ENCODE results near the gene SBNO2.

SBNO2 gene

DNA sequence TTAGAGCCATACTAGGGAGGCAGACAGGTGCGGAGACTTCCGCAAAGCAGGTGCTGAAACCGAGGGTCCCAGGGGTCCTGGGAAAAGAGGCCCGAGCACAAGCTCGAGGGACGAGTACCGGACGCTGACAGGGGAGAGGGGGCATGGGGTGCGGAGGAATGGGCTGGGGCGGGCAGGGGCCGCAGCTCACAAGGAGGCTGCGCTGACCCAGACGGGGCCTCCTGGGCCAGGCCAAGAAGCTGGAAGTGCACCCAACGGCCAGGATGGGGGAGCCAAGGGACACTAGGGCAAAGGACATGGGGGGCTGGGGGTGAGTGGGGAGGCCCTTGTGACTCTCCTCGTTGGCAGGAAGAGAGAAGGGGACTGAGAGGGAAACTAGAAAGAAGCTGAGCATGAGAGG lies 80.7 kb downstream of the SBNO2 start:
- Histone ChIP-seq H3K9me3 (ENCODE audit: control insufficient read depth, insufficient read depth, low read length) (no peaks in the 10 kb centered on the region), H3K4me3 (ENCODE audit: low read depth, low read length) (0 out of 2 replicates have a peak overlapping the region, but pooled peaks have one; percentile 95), H3K9ac (ENCODE audit: low read depth, low read length) (no peak overlapping the region), H3K27ac (ENCODE audit: low read depth, low read length) (no peak overlapping the region), H3K27me3 (ENCODE audit: control insufficient read depth, insufficient read depth, low read length) (no peaks in the 10 kb centered on the region), H3K36me3 (ENCODE audit: control insufficient read depth, insufficient read depth, low read length) (peaks cover 45% of the 10 kb centered on the region), H3K4me1 (ENCODE audit: control insufficient read depth, insufficient read depth, low read length) (peaks cover 5% of the 10 kb centered on the region; the same call in 1 of the 2 replicates)

DNA sequence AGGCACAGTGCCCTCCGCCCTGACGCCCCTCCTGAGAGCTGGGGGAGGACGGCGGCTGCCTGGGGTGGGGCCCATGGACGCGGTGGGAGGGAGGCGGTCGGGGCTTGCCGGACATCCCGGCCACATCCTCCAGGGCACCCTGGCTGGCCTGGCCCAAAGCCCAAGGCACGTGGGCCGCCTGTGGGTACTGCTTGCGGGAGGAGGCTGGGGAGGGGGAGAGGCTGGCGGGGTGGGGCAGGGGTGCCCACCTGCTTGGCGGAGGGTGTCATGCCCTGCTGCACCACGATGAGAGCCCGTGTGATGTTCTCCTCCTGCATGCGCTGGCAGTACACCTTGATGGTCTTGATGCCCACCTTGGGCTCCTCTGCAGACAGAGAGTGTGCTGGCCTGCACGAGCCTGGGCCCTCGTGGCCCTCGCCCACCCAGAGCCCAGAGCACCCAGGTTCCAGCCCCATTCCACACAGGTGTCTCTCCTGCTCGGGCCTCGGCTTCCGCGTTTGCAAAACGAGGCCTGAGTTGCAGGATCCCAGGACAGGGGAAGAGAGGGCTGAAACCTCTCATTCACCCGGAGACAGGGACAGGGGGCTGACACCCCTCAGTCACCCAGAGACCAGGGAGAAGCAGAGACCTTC lies 82.4 kb downstream of the SBNO2 start:
- no peak overlapping the region for H3K4me3 ChIP-seq (ENCODE audit: low read depth, low read length)
- no peak overlapping the region for H3K27ac ChIP-seq (ENCODE audit: low read depth, low read length)
- peaks cover 5% of the 10 kb centered on the region; the same call in 1 of the 2 replicates for H3K4me1 ChIP-seq (ENCODE audit: control insufficient read depth, insufficient read depth, low read length)
- no peak overlapping the region for H3K9ac ChIP-seq (ENCODE audit: low read depth, low read length)
- H3K27me3 ChIP-seq (ENCODE audit: control insufficient read depth, insufficient read depth, low read length), result no peaks in the 10 kb centered on the region
- H3K9me3 ChIP-seq (ENCODE audit: control insufficient read depth, insufficient read depth, low read length), result no peaks in the 10 kb centered on the region
- peaks cover 55% of the 10 kb centered on the region for H3K36me3 ChIP-seq (ENCODE audit: control insufficient read depth, insufficient read depth, low read length)

DNA sequence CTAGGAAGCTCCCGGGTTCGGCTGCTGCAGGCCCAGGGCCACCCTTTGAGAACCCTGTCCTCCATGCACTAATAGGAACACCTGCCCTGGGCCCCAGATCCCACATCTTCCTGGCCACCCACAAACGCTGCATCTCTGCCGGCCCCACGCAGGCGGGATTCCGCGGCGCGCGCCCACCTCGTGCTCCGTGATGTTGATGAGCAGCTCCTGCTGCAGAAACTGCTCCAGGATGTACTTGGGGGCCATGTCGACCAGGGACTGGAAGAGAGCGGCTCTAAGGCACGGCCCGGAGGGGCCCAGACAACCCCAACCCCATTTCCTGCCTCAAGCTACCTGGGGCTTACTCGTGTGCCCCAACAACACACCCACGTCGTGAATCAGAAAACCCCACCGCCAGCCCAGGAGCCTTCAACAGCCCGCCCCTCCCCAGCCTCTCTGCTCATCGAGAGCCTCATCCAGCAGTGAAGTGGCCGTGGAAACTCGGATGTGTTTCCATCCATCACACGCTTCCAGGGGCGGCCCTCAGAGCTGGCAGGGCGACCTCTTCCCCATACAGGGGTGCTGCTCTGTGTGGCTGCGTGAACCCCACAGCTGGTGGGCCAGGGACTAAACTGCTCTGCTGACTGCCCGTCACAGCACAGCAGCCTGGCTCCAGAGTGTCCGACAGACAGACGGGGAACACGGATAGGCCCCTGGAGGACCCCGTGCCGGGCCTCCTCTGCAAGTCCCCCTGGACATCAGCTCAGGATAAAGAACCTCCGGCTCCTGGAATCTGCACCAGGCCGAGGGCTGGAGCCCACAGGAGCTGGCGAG lies 83.1 kb downstream of the SBNO2 start:
- no peaks in the 10 kb centered on the region for H3K9me3 ChIP-seq (ENCODE audit: control insufficient read depth, insufficient read depth, low read length)
- no peak overlapping the region for H3K9ac ChIP-seq (ENCODE audit: low read depth, low read length)
- no peak overlapping the region for H3K27ac ChIP-seq (ENCODE audit: low read depth, low read length)
- no peak overlapping the region for H3K4me3 ChIP-seq (ENCODE audit: low read depth, low read length)
- peaks cover 5% of the 10 kb centered on the region; the same call in 1 of the 2 replicates for H3K4me1 ChIP-seq (ENCODE audit: control insufficient read depth, insufficient read depth, low read length)
- H3K27me3 ChIP-seq (ENCODE audit: control insufficient read depth, insufficient read depth, low read length), result no peaks in the 10 kb centered on the region
- peaks cover 63% of the 10 kb centered on the region for H3K36me3 ChIP-seq (ENCODE audit: control insufficient read depth, insufficient read depth, low read length)

DNA sequence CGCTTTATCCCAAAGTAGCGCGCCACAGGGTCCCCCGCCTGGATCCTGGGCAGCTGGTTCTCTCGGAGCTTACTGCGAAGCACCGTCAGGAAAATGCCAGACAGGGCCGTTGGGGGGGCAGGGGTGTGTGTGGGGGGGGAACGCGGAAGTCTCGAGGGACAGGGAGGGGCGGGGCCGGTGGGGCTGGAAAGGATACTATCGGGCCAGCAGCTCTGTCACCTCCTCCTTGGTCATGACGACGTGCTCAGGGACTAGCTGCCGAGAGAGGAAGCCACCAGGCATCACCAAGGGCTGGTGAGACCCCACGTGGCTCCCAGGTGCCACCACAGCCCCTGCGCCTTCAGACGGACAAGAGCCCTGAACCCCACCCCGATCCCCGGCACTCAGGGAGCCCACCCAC lies 84.2 kb downstream of the SBNO2 start:
- H3K4me1 ChIP-seq (ENCODE audit: control insufficient read depth, insufficient read depth, low read length), result peaks cover 5% of the 10 kb centered on the region; the same call in 1 of the 2 replicates
- peaks cover 69% of the 10 kb centered on the region for H3K36me3 ChIP-seq (ENCODE audit: control insufficient read depth, insufficient read depth, low read length)

DNA sequence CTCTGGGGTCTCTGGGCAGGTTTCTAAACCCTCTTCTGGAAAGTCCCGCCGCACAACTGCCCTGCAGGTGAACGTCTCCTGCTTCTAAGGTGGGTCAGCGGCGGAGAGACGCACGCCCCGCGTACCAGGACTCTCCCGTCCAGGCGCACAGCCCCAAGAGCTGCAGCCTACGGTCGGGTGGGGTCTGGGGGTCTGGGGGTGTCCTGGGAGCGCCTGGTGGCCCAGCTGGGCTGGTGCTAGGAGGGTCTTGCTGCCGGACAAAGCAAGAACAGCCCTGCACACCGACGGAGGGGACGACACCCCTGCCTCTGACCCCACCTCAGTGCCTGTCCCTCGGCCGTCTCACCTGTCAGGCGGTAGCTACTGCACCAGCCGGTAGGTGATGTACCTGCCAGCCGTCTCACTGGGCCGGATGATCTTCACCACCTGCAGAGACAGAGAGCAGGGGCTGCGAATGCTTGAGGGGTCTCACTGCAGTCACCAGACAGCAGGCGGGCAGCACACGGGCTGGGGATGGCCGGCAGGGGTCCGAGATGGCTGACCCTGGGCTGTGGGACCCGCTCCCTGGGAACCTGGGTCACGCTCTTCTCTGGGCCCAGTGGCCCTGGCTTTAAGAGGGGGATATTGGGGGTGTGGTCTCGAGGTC lies 84.8 kb downstream of the SBNO2 start:
- Histone ChIP-seq H3K4me1 (ENCODE audit: control insufficient read depth, insufficient read depth, low read length) (peaks cover 3% of the 10 kb centered on the region; the same call in 1 of the 2 replicates), H3K27me3 (ENCODE audit: control insufficient read depth, insufficient read depth, low read length) (no peaks in the 10 kb centered on the region), H3K4me3 (ENCODE audit: low read depth, low read length) (no peak overlapping the region), H3K9ac (ENCODE audit: low read depth, low read length) (no peak overlapping the region), H3K9me3 (ENCODE audit: control insufficient read depth, insufficient read depth, low read length) (no peaks in the 10 kb centered on the region), H3K36me3 (ENCODE audit: control insufficient read depth, insufficient read depth, low read length) (peaks cover 74% of the 10 kb centered on the region), H3K27ac (ENCODE audit: low read depth, low read length) (no peak overlapping the region)

More for the DNA sequence above, 84.2 kb downstream of the SBNO2 start:
- H3K4me3 ChIP-seq (ENCODE audit: low read depth, low read length), result no peak overlapping the region
- no peaks in the 10 kb centered on the region for H3K27me3 ChIP-seq (ENCODE audit: control insufficient read depth, insufficient read depth, low read length)
- H3K9me3 ChIP-seq (ENCODE audit: control insufficient read depth, insufficient read depth, low read length), result no peaks in the 10 kb centered on the region
- H3K27ac ChIP-seq (ENCODE audit: low read depth, low read length), result no peak overlapping the region
- no peak overlapping the region for H3K9ac ChIP-seq (ENCODE audit: low read depth, low read length)

DNA sequence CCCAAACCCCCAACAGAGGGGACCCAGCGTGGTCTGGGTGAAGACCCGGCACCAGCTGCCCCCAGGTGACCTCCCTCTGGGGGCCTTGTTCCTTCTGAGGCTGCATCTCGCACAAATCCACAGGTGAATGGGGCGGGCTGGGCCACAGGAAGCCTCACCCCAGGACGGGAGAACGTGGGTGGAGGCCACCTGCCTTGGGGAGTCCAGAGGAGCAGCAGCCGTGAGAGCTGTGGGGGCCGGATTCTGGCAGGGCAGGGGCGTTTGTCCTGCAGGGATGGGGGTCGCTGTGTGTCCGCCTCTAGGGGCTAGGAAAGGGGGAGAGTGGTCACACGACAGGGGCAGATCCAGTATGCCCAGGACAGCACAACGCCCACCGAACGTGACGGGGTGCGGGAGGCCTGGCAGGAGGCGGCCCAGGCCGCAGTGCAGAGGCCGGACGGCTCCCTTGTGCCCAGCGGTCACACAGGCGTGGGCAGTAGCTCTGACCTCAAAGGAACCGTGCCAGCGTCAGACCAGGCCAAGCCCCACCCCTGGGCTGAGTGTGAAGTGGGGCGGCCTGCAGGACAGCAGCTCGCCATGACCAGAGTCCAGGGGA lies 85.6 kb downstream of the SBNO2 start:
- H3K27ac ChIP-seq (ENCODE audit: low read depth, low read length), result peak overlapping the region; percentile 42
- peaks cover 77% of the 10 kb centered on the region for H3K36me3 ChIP-seq (ENCODE audit: control insufficient read depth, insufficient read depth, low read length)
- H3K4me3 ChIP-seq (ENCODE audit: low read depth, low read length), result no peak overlapping the region
- no peaks in the 10 kb centered on the region for H3K4me1 ChIP-seq (ENCODE audit: control insufficient read depth, insufficient read depth, low read length)
- no peaks in the 10 kb centered on the region for H3K27me3 ChIP-seq (ENCODE audit: control insufficient read depth, insufficient read depth, low read length)
- no peaks in the 10 kb centered on the region for H3K9me3 ChIP-seq (ENCODE audit: control insufficient read depth, insufficient read depth, low read length)
- no peak overlapping the region for H3K9ac ChIP-seq (ENCODE audit: low read depth, low read length)

DNA sequence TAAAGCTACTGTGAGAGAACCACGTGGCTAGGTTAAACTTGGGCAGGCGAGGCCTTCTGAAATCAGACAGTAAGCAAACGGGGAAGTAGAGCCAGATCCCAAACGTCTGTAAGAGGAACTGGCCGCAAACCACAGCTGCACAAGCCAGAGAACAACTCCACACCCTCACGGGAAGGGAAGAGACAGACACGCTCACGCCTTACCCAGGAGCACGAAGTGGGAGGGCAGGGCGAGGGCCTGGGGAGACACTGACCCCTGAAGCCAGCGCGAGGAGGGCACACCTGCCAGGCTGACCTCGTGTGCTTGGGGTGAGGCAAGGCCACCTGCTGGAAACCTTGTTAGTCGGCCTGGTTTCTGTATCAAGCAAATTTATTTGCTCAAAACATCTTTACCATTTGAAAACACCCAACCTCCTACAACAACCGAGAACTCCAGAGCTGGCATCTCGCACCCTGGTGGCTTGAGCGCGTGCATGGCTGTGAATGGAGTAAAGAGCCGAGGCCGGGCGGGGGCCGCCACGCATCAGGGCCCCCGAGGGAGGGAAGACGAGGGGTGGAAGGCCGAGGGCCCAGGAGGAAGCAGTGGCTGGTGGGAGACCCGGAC lies 86.2 kb downstream of the SBNO2 start:
- H3K36me3 ChIP-seq (ENCODE audit: control insufficient read depth, insufficient read depth, low read length), result peaks cover 77% of the 10 kb centered on the region
- H3K27ac ChIP-seq (ENCODE audit: low read depth, low read length), result peak overlapping the region; percentile 54
- H3K9ac ChIP-seq (ENCODE audit: low read depth, low read length), result no peak overlapping the region
- no peaks in the 10 kb centered on the region for H3K27me3 ChIP-seq (ENCODE audit: control insufficient read depth, insufficient read depth, low read length)
- no peaks in the 10 kb centered on the region for H3K9me3 ChIP-seq (ENCODE audit: control insufficient read depth, insufficient read depth, low read length)
- H3K4me1 ChIP-seq (ENCODE audit: control insufficient read depth, insufficient read depth, low read length), result no peaks in the 10 kb centered on the region
- no peak overlapping the region for H3K4me3 ChIP-seq (ENCODE audit: low read depth, low read length)

DNA sequence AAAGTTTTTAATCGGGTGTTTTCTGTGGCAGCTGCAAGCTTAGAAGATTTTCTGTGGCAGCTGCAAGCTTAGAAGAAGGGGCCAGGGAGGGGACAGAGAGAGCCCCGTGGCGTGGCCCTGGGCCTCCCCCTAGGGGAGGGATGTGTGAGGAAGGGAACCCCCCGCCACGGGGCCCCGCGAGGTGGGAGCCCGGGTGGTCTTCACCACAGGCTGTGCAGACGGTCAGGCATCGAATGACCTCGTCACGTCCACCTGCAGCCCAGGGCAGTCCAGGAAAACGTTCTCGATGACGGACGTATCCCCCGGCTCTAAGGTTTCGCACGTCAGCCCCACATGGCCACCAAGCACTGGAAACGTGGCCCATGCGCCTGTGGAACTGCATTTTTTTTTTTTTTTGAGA lies 87.5 kb downstream of the SBNO2 start:
- no peak overlapping the region for H3K4me3 ChIP-seq (ENCODE audit: low read depth, low read length)
- no peak overlapping the region for H3K9ac ChIP-seq (ENCODE audit: low read depth, low read length)
- H3K27ac ChIP-seq (ENCODE audit: low read depth, low read length), result no peak overlapping the region
- H3K9me3 ChIP-seq (ENCODE audit: control insufficient read depth, insufficient read depth, low read length), result no peaks in the 10 kb centered on the region
- H3K27me3 ChIP-seq (ENCODE audit: control insufficient read depth, insufficient read depth, low read length), result no peaks in the 10 kb centered on the region
- peaks cover 67% of the 10 kb centered on the region for H3K36me3 ChIP-seq (ENCODE audit: control insufficient read depth, insufficient read depth, low read length)
- H3K4me1 ChIP-seq (ENCODE audit: control insufficient read depth, insufficient read depth, low read length), result no peaks in the 10 kb centered on the region

DNA sequence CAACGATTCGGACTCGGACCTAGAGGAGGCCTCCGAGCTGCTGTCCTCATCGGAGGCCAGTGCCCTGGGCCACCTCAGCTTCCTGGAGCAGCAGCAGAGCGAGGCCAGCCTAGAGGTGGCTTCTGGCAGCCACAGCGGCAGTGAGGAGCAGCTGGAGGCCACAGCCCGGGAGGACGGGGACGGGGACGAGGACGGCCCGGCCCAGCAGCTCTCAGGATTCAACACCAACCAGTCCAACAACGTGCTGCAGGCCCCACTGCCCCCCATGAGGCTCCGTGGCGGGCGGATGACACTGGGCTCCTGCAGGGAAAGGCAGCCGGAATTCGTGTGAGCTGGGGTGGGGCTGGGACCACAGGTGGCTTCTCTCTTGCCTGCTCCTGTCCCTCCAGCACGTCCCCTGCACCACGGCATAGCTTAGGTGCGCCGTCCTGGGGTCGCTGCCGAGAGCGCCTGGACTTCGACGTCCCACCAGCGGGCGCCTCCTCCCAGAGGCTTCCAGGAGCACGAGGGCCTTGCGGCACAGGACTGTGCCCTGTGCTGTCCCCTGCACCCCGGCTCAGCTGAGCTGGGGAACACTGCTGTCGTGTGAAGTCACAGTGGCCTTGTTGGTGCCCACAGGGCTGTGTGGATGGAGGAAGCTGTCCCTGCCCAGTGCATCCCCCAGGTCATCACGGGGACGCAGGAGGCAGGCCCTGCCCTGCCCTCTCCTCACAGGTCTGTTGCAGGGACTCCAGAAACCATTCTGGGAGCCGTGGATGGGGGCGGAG lies 88.2 kb downstream of the SBNO2 start:
- H3K36me3 ChIP-seq (ENCODE audit: control insufficient read depth, insufficient read depth, low read length), result peaks cover 62% of the 10 kb centered on the region
- no peak overlapping the region for H3K4me3 ChIP-seq (ENCODE audit: low read depth, low read length)
- H3K9ac ChIP-seq (ENCODE audit: low read depth, low read length), result no peak overlapping the region
- H3K27me3 ChIP-seq (ENCODE audit: control insufficient read depth, insufficient read depth, low read length), result no peaks in the 10 kb centered on the region
- no peak overlapping the region for H3K27ac ChIP-seq (ENCODE audit: low read depth, low read length)
- H3K4me1 ChIP-seq (ENCODE audit: control insufficient read depth, insufficient read depth, low read length), result no peaks in the 10 kb centered on the region
- H3K9me3 ChIP-seq (ENCODE audit: control insufficient read depth, insufficient read depth, low read length), result no peaks in the 10 kb centered on the region

DNA sequence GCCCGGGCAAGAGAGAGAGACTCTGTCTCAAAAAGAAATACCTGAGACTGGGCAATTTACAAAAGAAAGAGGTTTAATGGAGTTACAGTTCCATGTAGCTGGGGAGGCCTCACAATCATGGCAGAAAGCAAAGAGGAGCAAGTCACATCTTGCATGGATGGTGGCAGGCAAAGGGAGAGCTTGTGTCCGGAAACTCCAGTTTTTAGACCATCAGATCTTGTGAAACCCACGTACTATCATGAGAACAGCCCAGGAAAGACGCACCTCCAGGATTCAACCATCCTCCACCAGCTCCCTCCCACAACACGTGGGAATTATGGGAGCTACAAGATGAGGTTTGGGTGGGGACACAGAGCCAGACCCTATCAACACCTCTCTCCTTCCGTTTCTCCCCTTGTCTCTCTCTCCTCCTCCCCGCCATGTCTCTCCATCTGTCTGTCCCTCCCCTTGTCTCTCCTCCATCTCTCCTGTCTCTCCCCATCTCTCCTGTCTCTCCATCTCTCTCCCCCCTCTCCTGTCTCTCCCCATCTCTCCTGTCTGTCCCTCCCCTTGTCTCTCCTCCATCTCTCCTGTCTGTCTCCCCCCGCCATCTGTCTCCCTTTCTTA lies 88.9 kb downstream of the SBNO2 start:
- no peaks in the 10 kb centered on the region for H3K9me3 ChIP-seq (ENCODE audit: control insufficient read depth, insufficient read depth, low read length)
- no peaks in the 10 kb centered on the region for H3K4me1 ChIP-seq (ENCODE audit: control insufficient read depth, insufficient read depth, low read length)
- H3K27ac ChIP-seq (ENCODE audit: low read depth, low read length), result no peak overlapping the region
- H3K36me3 ChIP-seq (ENCODE audit: control insufficient read depth, insufficient read depth, low read length), result peaks cover 65% of the 10 kb centered on the region
- H3K4me3 ChIP-seq (ENCODE audit: low read depth, low read length), result no peak overlapping the region
- H3K27me3 ChIP-seq (ENCODE audit: control insufficient read depth, insufficient read depth, low read length), result no peaks in the 10 kb centered on the region
- H3K9ac ChIP-seq (ENCODE audit: low read depth, low read length), result no peak overlapping the region
